GM23338 (cell line): ENCODE data around the gene ANKRD53. TPM values are rescaled to one million over a fixed set of nuclear protein-coding genes. Genes with fewer than 3 reads are reported as not detected.
A peak's percentile ranks its signal among the peaks of the same experiment; 100 is the strongest.

ENCODE experiments used
- ATAC-seq: fragments of 200-7000 bp; cut with Tn5 transposase; 3 replicates; pipeline ENCODE4 v1.9.1; 2020
- DNase-seq: peaks from one replicate; pipeline ENCODE4 v3.0.0-alpha.2; 2015; ENCODE audit warnings: low spot score
- H2AFZ ChIP-seq: fragments of 200-600 bp; sonication (generic); 2 replicates; pipeline ENCODE4 v1.8.0; 2016; ENCODE audit warnings: antibody characterized with exemption, mild to moderate bottlenecking, moderate library complexity
- H3F3A ChIP-seq: fragments of 200-600 bp; sonication (generic); replicated peaks from 2 replicates; pipeline ENCODE4 v1.8.0; 2017; ENCODE audit warnings: antibody characterized with exemption, mixed run types, low read depth
- H3K27ac ChIP-seq: fragments of 200-600 bp; sonication (generic); 2 replicates; pipeline ENCODE4 v1.6.1; 2016; ENCODE audit warnings: low read depth
- H3K27me3 ChIP-seq: fragments of 200-600 bp; sonication (generic); 2 replicates; pipeline ENCODE4 v1.8.0; 2016; ENCODE audit warnings: mild to moderate bottlenecking, mixed run types, moderate library complexity; ENCODE audit not compliant: insufficient read depth
- H3K36me3 ChIP-seq: fragments of 200-600 bp; sonication (generic); 2 replicates; pipeline ENCODE4 v1.8.0; 2016; ENCODE audit warnings: mild to moderate bottlenecking; ENCODE audit not compliant: insufficient read depth
- H3K4me1 ChIP-seq: fragments of 200-600 bp; sonication (generic); 2 replicates; pipeline ENCODE4 v1.8.0; 2016; ENCODE audit warnings: mild to moderate bottlenecking, moderate library complexity; ENCODE audit not compliant: insufficient read depth
- H3K4me2 ChIP-seq: fragments of 200-600 bp; sonication (generic); 2 replicates; pipeline ENCODE4 v1.7.1; 2017; ENCODE audit warnings: mixed run types
- H3K4me3 ChIP-seq: fragments of 200-600 bp; sonication (generic); 2 replicates; pipeline ENCODE4 v1.6.1; 2016; ENCODE audit warnings: mixed run types
- H3K79me2 ChIP-seq: fragments of 200-600 bp; sonication (generic); replicated peaks from 2 replicates; pipeline ENCODE4 v1.8.0; 2017; ENCODE audit warnings: mild to moderate bottlenecking; ENCODE audit not compliant: insufficient read depth
- H3K9me2 ChIP-seq: fragments of 200-600 bp; sonication (generic); 2 replicates; pipeline ENCODE4 v1.8.0; 2017; ENCODE audit not compliant: insufficient read depth
- H4K20me1 ChIP-seq: fragments of 200-600 bp; sonication (generic); replicated peaks from 2 replicates; pipeline ENCODE4 v1.8.0; 2017; ENCODE audit warnings: mild to moderate bottlenecking; ENCODE audit not compliant: insufficient read depth
- H3K27ac Mint-ChIP-seq: 2 replicates; pipeline ENCODE4 v1.8.0; 2020; ENCODE audit warnings: inconsistent platforms, mild to moderate bottlenecking, moderate library complexity, mixed read lengths
- H3K27me3 Mint-ChIP-seq: 3 replicates; pipeline ENCODE4 v1.8.0; 2022; ENCODE audit warnings: low read depth, mild to moderate bottlenecking, moderate library complexity, mixed read lengths, inconsistent platforms; ENCODE audit not compliant: insufficient read depth, poor library complexity
- H3K36me3 Mint-ChIP-seq: 3 replicates; pipeline ENCODE4 v1.8.0; 2021; ENCODE audit warnings: low read depth, mild to moderate bottlenecking, inconsistent platforms, moderate library complexity, mixed read lengths
- H3K4me1 Mint-ChIP-seq: 3 replicates; pipeline ENCODE4 v1.8.0; 2020; ENCODE audit warnings: mild to moderate bottlenecking, inconsistent platforms, mixed read lengths
- H3K4me3 Mint-ChIP-seq: 3 replicates; pipeline ENCODE4 v1.8.0; 2021; ENCODE audit warnings: moderate library complexity, mild to moderate bottlenecking, inconsistent platforms, mixed read lengths
- H3K9me3 Mint-ChIP-seq: 3 replicates; pipeline ENCODE4 v1.8.0; 2020; ENCODE audit warnings: moderate library complexity, mild to moderate bottlenecking, inconsistent platforms, mixed read lengths
- CREB1 ChIP-seq: fragments of 250-450 bp; sonication (Bioruptor Pico); IDR thresholded peaks from 2 replicates; pipeline ENCODE4 v1.5.0; 2020; ENCODE audit warnings: low read depth, mild to moderate bottlenecking, moderate library complexity
- EZH2 ChIP-seq: fragments of 200-600 bp; sonication (generic); IDR thresholded peaks from one replicate; pipeline ENCODE4 v1.8.0; 2017; ENCODE audit warnings: antibody characterized with exemption, mild to moderate bottlenecking, low read depth; ENCODE audit not compliant: unreplicated experiment
- EZH2phosphoT487 ChIP-seq: fragments of 200-600 bp; sonication (generic); IDR thresholded peaks from one replicate; pipeline ENCODE4 v1.8.1; 2018; ENCODE audit warnings: antibody characterized with exemption; ENCODE audit not compliant: unreplicated experiment
- JUNB ChIP-seq: IDR thresholded peaks from one replicate; pipeline ENCODE4 v1.6.1; 2016; ENCODE audit warnings: antibody characterized with exemption; ENCODE audit not compliant: unreplicated experiment
- NANOG ChIP-seq: IDR thresholded peaks from 2 replicates; pipeline ENCODE4 v1.6.1; 2016; ENCODE audit warnings: antibody characterized with exemption, borderline replicate concordance
- POLR2AphosphoS5 ChIP-seq: IDR thresholded peaks from 2 replicates; pipeline ENCODE4 v1.6.1; 2016; ENCODE audit warnings: antibody characterized with exemption, low read depth
- ZNF114 ChIP-seq: fragments of 250-450 bp; sonication (Bioruptor Pico); IDR thresholded peaks from 2 replicates; pipeline ENCODE4 v1.5.0; 2020; ENCODE audit warnings: mild to moderate bottlenecking, moderate library complexity
- ZNF331 ChIP-seq: fragments of 250-450 bp; sonication (Bioruptor Pico); IDR thresholded peaks from 2 replicates; pipeline ENCODE4 v1.5.0; 2020; ENCODE audit warnings: low read depth, mild to moderate bottlenecking, moderate library complexity
- long read RNA-seq: library from polyadenylated mRNA; unstranded; transcript quantifications from one replicate; pipeline ENCODE4 v2.0.0, GENCODE V29; 2020; ENCODE audit not compliant: unreplicated experiment
- polyA plus RNA-seq: library from polyadenylated mRNA; unstranded; fragments of >200 nt; fragmentation: Nextera tagmentation; extraction: Ambion mirVana; gene quantifications from 2 replicates; pipeline ENCODE4 v1.2.1, GENCODE V29; 2016
- total RNA-seq: library from RNA; depleted of rRNA; stranded (reverse); fragments of >200 nt; shearing (Covaris generic); gene quantifications from 2 replicates; pipeline ENCODE4 v1.2.3, GENCODE V29; 2014; rRNA removed
- TF ChIP-seq, protein P1 (sequence below), 2 experiments: fragments of 200-600 bp in 1 of 2; sonication (generic) in 1 of 2; conservative IDR thresholded peaks; 2 replicates each; pipeline versions ENCODE4 v1.5.1 to v1.6.1; 2016 to 2017; ENCODE audit warnings: antibody characterized with exemption in 2 of 2, low read depth in 2 of 2, mild to moderate bottlenecking in 2 of 2, moderate library complexity in 1 of 2
- TF ChIP-seq, protein P2 (sequence below): IDR thresholded peaks from one replicate; pipeline ENCODE4 v1.6.1; 2018; ENCODE audit warnings: antibody characterized with exemption; ENCODE audit not compliant: unreplicated experiment

ANKRD53 gene, protein sequence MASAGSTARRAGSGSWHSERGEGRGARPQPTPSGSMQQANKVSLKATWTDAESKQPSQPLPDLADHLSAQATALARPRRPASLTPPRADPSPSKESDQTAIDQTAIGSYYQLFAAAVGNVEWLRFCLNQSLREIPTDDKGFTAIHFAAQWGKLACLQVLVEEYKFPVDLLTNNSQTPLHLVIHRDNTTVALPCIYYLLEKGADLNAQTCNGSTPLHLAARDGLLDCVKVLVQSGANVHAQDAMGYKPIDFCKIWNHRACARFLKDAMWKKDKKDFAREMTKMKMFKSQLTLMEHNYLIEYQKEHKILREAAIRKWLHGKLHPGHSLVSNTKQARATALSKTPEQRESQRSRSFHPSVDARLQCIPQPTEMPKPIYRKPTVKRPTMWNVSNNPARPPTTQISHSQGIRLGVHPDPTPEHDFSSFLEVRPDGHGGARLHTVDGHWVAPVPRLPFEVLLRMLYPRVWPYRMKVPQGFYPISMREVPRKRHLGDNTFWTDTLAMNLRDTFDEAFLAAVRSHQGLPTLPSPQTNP
- 0.73 and 1.3 TPM in 2 replicates for total RNA-seq
- 0.32 and 0.59 TPM in 2 replicates for polyA plus RNA-seq
- long read RNA-seq: 0 reads

GRCh38 chr2:70978341-70979179 is at the start of gene ANKRD53:
ANKRD53 (plus strand) TSS chr2:70978630; CDS start chr2:70978646, 16 bp downstream.
- Mint-ChIP-seq H3K27me3 (peaks cover 32% of the 10 kb centered on the region), H3K4me1 (peaks cover 14% of the 10 kb centered on the region), H3K9me3 (no peaks in the 10 kb centered on the region; the same call in 2 of the 3 replicates), H3K4me3 (peak within 1 kb of the TSS; percentile 79), H3K36me3 (no peaks in the 10 kb centered on the region), H3K27ac (no peak within 1 kb of the TSS)
- ATAC-seq (peak; percentile 84), DNase-seq (peak; percentile 79)
- H3K9me2 ChIP-seq: no peaks in the 10 kb centered on the region
- H3K27me3 ChIP-seq: peaks cover 22% of the 10 kb centered on the region
- H3K4me3 ChIP-seq: peak within 1 kb of the TSS; percentile 74
- peak within 1 kb of the TSS; percentile 78 for H3K4me2 ChIP-seq
- no peak within 1 kb of the TSS for H3K27ac ChIP-seq
- no peaks in the 10 kb centered on the region for H3K36me3 ChIP-seq
- H4K20me1 ChIP-seq: no peaks in the 10 kb centered on the region
- TF ChIP-seq, protein P1, sequence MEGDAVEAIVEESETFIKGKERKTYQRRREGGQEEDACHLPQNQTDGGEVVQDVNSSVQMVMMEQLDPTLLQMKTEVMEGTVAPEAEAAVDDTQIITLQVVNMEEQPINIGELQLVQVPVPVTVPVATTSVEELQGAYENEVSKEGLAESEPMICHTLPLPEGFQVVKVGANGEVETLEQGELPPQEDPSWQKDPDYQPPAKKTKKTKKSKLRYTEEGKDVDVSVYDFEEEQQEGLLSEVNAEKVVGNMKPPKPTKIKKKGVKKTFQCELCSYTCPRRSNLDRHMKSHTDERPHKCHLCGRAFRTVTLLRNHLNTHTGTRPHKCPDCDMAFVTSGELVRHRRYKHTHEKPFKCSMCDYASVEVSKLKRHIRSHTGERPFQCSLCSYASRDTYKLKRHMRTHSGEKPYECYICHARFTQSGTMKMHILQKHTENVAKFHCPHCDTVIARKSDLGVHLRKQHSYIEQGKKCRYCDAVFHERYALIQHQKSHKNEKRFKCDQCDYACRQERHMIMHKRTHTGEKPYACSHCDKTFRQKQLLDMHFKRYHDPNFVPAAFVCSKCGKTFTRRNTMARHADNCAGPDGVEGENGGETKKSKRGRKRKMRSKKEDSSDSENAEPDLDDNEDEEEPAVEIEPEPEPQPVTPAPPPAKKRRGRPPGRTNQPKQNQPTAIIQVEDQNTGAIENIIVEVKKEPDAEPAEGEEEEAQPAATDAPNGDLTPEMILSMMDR (conservative IDR thresholded peaks at IDR 0.05; ENCODE audit: low read depth in 2 of 2): no peak
- peak; percentile 42 for TF ChIP-seq POLR2AphosphoS5
- TF ChIP-seq CREB1: 0 out of 2 replicates have a peak, but pooled peaks have one; percentile 11
- no peak for TF ChIP-seq NANOG
- no peak for TF ChIP-seq EZH2
- TF ChIP-seq ZNF114: no peak
- TF ChIP-seq, protein P2, sequence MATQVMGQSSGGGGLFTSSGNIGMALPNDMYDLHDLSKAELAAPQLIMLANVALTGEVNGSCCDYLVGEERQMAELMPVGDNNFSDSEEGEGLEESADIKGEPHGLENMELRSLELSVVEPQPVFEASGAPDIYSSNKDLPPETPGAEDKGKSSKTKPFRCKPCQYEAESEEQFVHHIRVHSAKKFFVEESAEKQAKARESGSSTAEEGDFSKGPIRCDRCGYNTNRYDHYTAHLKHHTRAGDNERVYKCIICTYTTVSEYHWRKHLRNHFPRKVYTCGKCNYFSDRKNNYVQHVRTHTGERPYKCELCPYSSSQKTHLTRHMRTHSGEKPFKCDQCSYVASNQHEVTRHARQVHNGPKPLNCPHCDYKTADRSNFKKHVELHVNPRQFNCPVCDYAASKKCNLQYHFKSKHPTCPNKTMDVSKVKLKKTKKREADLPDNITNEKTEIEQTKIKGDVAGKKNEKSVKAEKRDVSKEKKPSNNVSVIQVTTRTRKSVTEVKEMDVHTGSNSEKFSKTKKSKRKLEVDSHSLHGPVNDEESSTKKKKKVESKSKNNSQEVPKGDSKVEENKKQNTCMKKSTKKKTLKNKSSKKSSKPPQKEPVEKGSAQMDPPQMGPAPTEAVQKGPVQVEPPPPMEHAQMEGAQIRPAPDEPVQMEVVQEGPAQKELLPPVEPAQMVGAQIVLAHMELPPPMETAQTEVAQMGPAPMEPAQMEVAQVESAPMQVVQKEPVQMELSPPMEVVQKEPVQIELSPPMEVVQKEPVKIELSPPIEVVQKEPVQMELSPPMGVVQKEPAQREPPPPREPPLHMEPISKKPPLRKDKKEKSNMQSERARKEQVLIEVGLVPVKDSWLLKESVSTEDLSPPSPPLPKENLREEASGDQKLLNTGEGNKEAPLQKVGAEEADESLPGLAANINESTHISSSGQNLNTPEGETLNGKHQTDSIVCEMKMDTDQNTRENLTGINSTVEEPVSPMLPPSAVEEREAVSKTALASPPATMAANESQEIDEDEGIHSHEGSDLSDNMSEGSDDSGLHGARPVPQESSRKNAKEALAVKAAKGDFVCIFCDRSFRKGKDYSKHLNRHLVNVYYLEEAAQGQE: no peak
- TF ChIP-seq ZNF331: no peak
- no peak for TF ChIP-seq JUNB
- TF ChIP-seq EZH2phosphoT487: no peak
- H2AFZ ChIP-seq: peak within 1 kb of the TSS; percentile 94
- H3K79me2 ChIP-seq: no peaks in the 10 kb centered on the region
- H3F3A ChIP-seq: no peaks in the 10 kb centered on the region
- peaks cover 9% of the 10 kb centered on the region; the same call in 1 of the 2 replicates for H3K4me1 ChIP-seq
